ENCODE measurements around the gene SCN5A. TPM values are rescaled to one million over a fixed set of nuclear protein-coding genes. Genes with fewer than 3 reads are reported as not detected.

SCN5A gene
- polyA plus RNA-seq, 1 experiment, result 0.63 TPM

DNA sequence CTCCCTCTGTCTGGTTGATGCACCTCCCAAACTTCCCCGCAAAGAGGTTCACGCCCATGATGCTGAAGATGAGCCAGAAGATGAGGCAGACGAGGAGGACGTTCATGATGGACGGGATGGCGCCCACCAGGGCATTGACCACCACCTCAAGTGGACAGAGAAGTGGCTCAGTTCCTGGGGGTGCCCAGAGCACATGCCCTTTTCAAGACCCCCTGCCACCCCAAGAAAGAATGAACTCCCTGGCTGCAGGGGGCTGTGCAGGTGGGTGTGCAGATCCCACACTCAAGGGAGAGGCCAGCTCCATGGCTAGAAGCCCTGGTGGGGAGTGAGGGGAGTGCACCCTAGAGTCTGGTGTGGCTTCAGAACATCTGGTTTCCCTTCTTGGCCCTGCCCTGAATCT, 89.2 kb downstream of the SCN5A start:
- TF ChIP-seq, protein P1, sequence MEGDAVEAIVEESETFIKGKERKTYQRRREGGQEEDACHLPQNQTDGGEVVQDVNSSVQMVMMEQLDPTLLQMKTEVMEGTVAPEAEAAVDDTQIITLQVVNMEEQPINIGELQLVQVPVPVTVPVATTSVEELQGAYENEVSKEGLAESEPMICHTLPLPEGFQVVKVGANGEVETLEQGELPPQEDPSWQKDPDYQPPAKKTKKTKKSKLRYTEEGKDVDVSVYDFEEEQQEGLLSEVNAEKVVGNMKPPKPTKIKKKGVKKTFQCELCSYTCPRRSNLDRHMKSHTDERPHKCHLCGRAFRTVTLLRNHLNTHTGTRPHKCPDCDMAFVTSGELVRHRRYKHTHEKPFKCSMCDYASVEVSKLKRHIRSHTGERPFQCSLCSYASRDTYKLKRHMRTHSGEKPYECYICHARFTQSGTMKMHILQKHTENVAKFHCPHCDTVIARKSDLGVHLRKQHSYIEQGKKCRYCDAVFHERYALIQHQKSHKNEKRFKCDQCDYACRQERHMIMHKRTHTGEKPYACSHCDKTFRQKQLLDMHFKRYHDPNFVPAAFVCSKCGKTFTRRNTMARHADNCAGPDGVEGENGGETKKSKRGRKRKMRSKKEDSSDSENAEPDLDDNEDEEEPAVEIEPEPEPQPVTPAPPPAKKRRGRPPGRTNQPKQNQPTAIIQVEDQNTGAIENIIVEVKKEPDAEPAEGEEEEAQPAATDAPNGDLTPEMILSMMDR (IDR thresholded peaks at IDR 0.05; ENCODE audit: low read depth, low read length), result 0 out of 2 replicates have a peak, but pooled peaks have one; percentile 17
- POLR2A ChIA-PET, result no interaction called here
- CTCF ChIA-PET, result no interaction called here

DNA sequence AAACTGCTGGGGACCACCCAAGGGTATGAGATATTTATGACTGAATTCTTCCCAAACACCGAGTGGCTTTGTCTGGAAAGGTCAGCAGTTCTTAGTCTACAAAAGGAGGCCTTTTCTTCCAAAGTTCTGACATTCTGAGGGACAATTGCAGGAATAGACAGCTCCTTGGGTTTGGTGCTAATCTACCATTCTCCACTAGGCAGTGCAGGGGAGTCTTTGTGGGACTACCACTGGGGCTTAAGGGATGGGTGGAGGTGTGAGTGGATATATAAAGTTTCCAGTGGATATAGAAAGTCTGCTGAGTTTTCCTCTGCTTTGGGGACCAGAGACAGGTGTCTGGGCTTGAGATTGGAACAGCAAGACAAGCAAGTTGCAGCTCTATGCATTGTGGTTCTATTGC, 90.6 kb downstream of the SCN5A start:
- CTCF ChIA-PET, result interaction anchor here (1.1 kb wide), 1 partner anchor 38 kb away, joined by 3 read pairs; no protein-coding TSS in a partner anchor

More for the DNA sequence above, 89.2 kb downstream of the SCN5A start:
- no peak for DNase-seq (ENCODE audit: low read depth, low spot score)
- H3K27ac ChIP-seq (ENCODE audit: low read depth, low read length), result no peak overlapping the region
- H3K27me3 ChIP-seq (ENCODE audit: control insufficient read depth, insufficient read depth, low read length), result peaks cover 6% of the 10 kb centered on the region
- H3K9me3 ChIP-seq (ENCODE audit: control insufficient read depth, insufficient read depth, low read length), result no peaks in the 10 kb centered on the region; the same call in 1 of the 2 replicates
- no peak overlapping the region for H3K4me3 ChIP-seq (ENCODE audit: low read depth, low read length)

DNA sequence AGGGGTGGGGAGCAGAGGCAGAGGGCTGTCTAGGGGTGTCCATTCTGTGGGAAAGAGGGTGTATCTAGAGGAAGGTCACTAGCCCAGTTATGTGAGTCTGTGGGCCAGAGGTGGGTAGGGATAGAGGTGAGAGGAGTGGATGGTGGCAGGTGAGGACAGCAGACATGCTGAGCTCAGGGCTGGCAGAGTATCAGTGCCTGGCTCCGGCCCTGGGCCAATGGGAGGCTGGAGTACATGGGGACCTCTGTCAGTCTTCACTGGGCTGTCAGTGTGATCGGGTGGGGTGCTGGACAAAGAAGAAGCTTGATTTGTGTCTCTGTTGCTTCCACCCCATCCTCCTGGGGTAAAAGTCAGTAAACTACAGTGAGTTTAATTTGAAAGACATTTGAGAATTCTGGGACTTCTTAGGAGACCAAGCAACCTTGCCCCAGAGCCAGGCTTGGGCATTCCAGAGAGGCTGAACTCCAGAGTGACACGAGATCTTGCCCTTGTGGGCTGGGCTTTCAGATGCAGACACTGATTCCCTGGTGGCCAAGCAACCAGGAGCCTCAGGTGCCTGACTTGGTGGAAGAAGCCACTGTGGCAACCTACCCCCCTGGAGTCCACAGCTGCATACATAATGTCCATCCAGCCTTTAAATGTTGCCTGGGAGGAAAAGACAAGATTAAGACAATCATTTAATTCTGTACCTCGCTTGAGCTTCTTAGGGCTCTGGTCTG, 92.7 kb downstream of the SCN5A start:
- H3K27ac ChIP-seq (ENCODE audit: low read depth, low read length), result no peak overlapping the region
- ChIA-PET CTCF (interaction anchor here (0.7 kb wide), 1 partner anchor 35 kb away, joined by 3 read pairs; no protein-coding TSS in a partner anchor), POLR2A (no interaction called here)
- H3K27me3 ChIP-seq (ENCODE audit: control insufficient read depth, insufficient read depth, low read length), result peaks cover 6% of the 10 kb centered on the region
- no peak for DNase-seq (ENCODE audit: low read depth, low spot score)
- no peaks in the 10 kb centered on the region; the same call in 1 of the 2 replicates for H3K9me3 ChIP-seq (ENCODE audit: control insufficient read depth, insufficient read depth, low read length)
- TF ChIP-seq, protein P1 (IDR thresholded peaks at IDR 0.05; ENCODE audit: low read depth, low read length), result no peak
- no peak overlapping the region for H3K4me3 ChIP-seq (ENCODE audit: low read depth, low read length)

More for the DNA sequence above, 90.6 kb downstream of the SCN5A start:
- Histone ChIP-seq H3K27me3 (ENCODE audit: control insufficient read depth, insufficient read depth, low read length) (peaks cover 6% of the 10 kb centered on the region), H3K27ac (ENCODE audit: low read depth, low read length) (no peak overlapping the region), H3K9me3 (ENCODE audit: control insufficient read depth, insufficient read depth, low read length) (no peaks in the 10 kb centered on the region; the same call in 1 of the 2 replicates), H3K4me3 (ENCODE audit: low read depth, low read length) (no peak overlapping the region)
- no peak for DNase-seq (ENCODE audit: low read depth, low spot score)
- TF ChIP-seq, protein P1 (IDR thresholded peaks at IDR 0.05; ENCODE audit: low read depth, low read length), result no peak
- POLR2A ChIA-PET, result no interaction called here

- no peak for DNase-seq (ENCODE audit: low read depth, low spot score)
- Histone ChIP-seq H3K9me3 (ENCODE audit: control insufficient read depth, insufficient read depth, low read length) (no peaks in the 10 kb centered on the region), H3K27me3 (ENCODE audit: control insufficient read depth, insufficient read depth, low read length) (peaks cover 6% of the 10 kb centered on the region), H3K27ac (ENCODE audit: low read depth, low read length) (no peak overlapping the region), H3K4me3 (ENCODE audit: low read depth, low read length) (no peak overlapping the region)
- ChIA-PET CTCF (no interaction called here), POLR2A (no interaction called here)
- TF ChIP-seq, protein P1 (IDR thresholded peaks at IDR 0.05; ENCODE audit: low read depth, low read length), result no peak
These were observed 93.6 kb downstream of the SCN5A start for GRCh38 chr3:38555926-38556325.

GRCh38 chr3:38555149-38555840, 94.2 kb downstream of the SCN5A start:
- CTCF ChIA-PET, result no interaction called here
- POLR2A ChIA-PET, result no interaction called here
- no peaks in the 10 kb centered on the region; the same call in 1 of the 2 replicates for H3K9me3 ChIP-seq (ENCODE audit: control insufficient read depth, insufficient read depth, low read length)

More at GRCh38 chr3:38555149-38555840, 94.2 kb downstream of the SCN5A start:
- H3K27me3 ChIP-seq (ENCODE audit: control insufficient read depth, insufficient read depth, low read length), result peaks cover 6% of the 10 kb centered on the region
- no peak for DNase-seq (ENCODE audit: low read depth, low spot score)
- H3K4me3 ChIP-seq (ENCODE audit: low read depth, low read length), result no peak overlapping the region
- TF ChIP-seq, protein P1 (IDR thresholded peaks at IDR 0.05; ENCODE audit: low read depth, low read length), result no peak
- no peak overlapping the region for H3K27ac ChIP-seq (ENCODE audit: low read depth, low read length)

Data from AG04450 (cell line).